ENCODE results near the gene TSPAN17. TPM values are rescaled to one million over a fixed set of nuclear protein-coding genes. Genes with fewer than 3 reads are reported as not detected.
A peak's percentile ranks its signal among the peaks of the same experiment; 100 is the strongest.

The TSPAN17 gene
- total RNA-seq, 1 donor from 2014 or later, result 31.8 TPM

- intact Hi-C loops (cut with DNase I), result no loop called here
- no peak for ATAC-seq
Observed at GRCh38 chr5:176656467-176656990, 9.2 kb downstream of the TSPAN17 start.

GRCh38 chr5:176658007-176658599 is 10.8 kb downstream of the TSPAN17 start:
- Histone ChIP-seq H3K9me3 (no peaks in the 10 kb centered on the region), H3K27ac (no peak overlapping the region), H3K36me3 (peaks cover 23% of the 10 kb centered on the region), H3K4me1 (peaks cover 19% of the 10 kb centered on the region), H3K4me3 (no peak overlapping the region), H3K27me3 (peaks cover 8% of the 10 kb centered on the region)
- DNase-seq (peak; percentile 82), ATAC-seq (peak; percentile 80)
- intact Hi-C loops (cut with DNase I), result no loop called here
- TF ChIP-seq CTCF (IDR thresholded peaks at IDR 0.05), result peak; percentile 78

More at GRCh38 chr5:176656467-176656990, 9.2 kb downstream of the TSPAN17 start:
- TF ChIP-seq CTCF (IDR thresholded peaks at IDR 0.05), result no peak
- peaks cover 28% of the 10 kb centered on the region for H3K36me3 ChIP-seq
- H3K27me3 ChIP-seq, result no peaks in the 10 kb centered on the region
- no peak for DNase-seq
- H3K9me3 ChIP-seq, result no peaks in the 10 kb centered on the region
- no peak overlapping the region for H3K4me3 ChIP-seq
- H3K27ac ChIP-seq, result no peak overlapping the region
- peaks cover 19% of the 10 kb centered on the region for H3K4me1 ChIP-seq

GRCh38 chr5:176658817-176659511 is 11.7 kb downstream of the TSPAN17 start:
- no peak for DNase-seq
- Histone ChIP-seq H3K36me3 (peaks cover 15% of the 10 kb centered on the region), H3K4me1 (peaks cover 19% of the 10 kb centered on the region), H3K4me3 (peak overlapping the region; percentile 17), H3K27ac (no peak overlapping the region), H3K9me3 (no peaks in the 10 kb centered on the region), H3K27me3 (peaks cover 16% of the 10 kb centered on the region)
- ATAC-seq, result peak; percentile 32
- no peak for TF ChIP-seq CTCF (IDR thresholded peaks at IDR 0.05)
- intact Hi-C loops (cut with DNase I), result no loop called here

GRCh38 chr5:176659512-176659839 is 12.2 kb downstream of the TSPAN17 start:
- ATAC-seq (no peak), DNase-seq (no peak)
- H3K4me1 ChIP-seq, result peaks cover 19% of the 10 kb centered on the region
- no peaks in the 10 kb centered on the region for H3K9me3 ChIP-seq
- no peak overlapping the region for H3K27ac ChIP-seq
- H3K4me3 ChIP-seq, result no peak overlapping the region
- intact Hi-C loops (cut with DNase I), result no loop called here
- H3K27me3 ChIP-seq, result peaks cover 19% of the 10 kb centered on the region
- peaks cover 10% of the 10 kb centered on the region for H3K36me3 ChIP-seq
- no peak for TF ChIP-seq CTCF (IDR thresholded peaks at IDR 0.05)

GRCh38 chr5:176659860-176660461 is 12.7 kb downstream of the TSPAN17 start:
- H3K27me3 ChIP-seq, result peaks cover 21% of the 10 kb centered on the region
- H3K9me3 ChIP-seq, result no peaks in the 10 kb centered on the region
- DNase-seq (no peak), ATAC-seq (no peak)
- peaks cover 19% of the 10 kb centered on the region for H3K4me1 ChIP-seq
- H3K4me3 ChIP-seq, result no peak overlapping the region
- peaks cover 5% of the 10 kb centered on the region for H3K36me3 ChIP-seq
- no peak overlapping the region for H3K27ac ChIP-seq
- intact Hi-C loops (cut with DNase I), result no loop called here
- no peak for TF ChIP-seq CTCF (IDR thresholded peaks at IDR 0.05)
